Calu3 (cell line): ENCODE results near the gene CEACAM18. TPM values are rescaled to one million over a fixed set of nuclear protein-coding genes. Genes with fewer than 3 reads are reported as not detected.

ENCODE experiments used
- BruUV-seq: library from RNA; stranded (reverse); fragments of 400-500 nt; replicated peaks from 2 replicates; lab custom pipeline; 2021; lab: Mats Ljungman, UMichigan
- CTCF ChIA-PET: fragments of 300-600 bp; sonication (Branson Sonifier 250); formaldehyde crosslinking; loops from one replicate; lab custom pipeline; 2022; ENCODE audit warnings: antibody characterized with exemption; lab: Charles Lee
- DNase-seq: peaks from one replicate; pipeline ENCODE4 v3.0.0; 2022
- H3K27ac Mint-ChIP-seq: one replicate; pipeline ENCODE4 v1.8.0; 2022; ENCODE audit warnings: mixed read lengths; ENCODE audit not compliant: unreplicated experiment
- H3K27me3 Mint-ChIP-seq: one replicate; pipeline ENCODE4 v1.8.0; 2022; ENCODE audit warnings: mixed read lengths; ENCODE audit not compliant: unreplicated experiment
- H3K36me3 Mint-ChIP-seq: one replicate; pipeline ENCODE4 v1.8.0; 2022; ENCODE audit warnings: mild to moderate bottlenecking, moderate library complexity, mixed read lengths; ENCODE audit not compliant: insufficient read depth, unreplicated experiment
- H3K4me1 Mint-ChIP-seq: one replicate; pipeline ENCODE4 v1.8.0; 2022; ENCODE audit warnings: mild to moderate bottlenecking, low read depth, mixed read lengths; ENCODE audit not compliant: unreplicated experiment
- H3K4me3 Mint-ChIP-seq: one replicate; pipeline ENCODE4 v1.8.0; 2022; ENCODE audit warnings: mild to moderate bottlenecking, low read depth, moderate library complexity, mixed read lengths; ENCODE audit not compliant: unreplicated experiment
- H3K9me3 Mint-ChIP-seq: one replicate; pipeline ENCODE4 v1.8.0; 2022; ENCODE audit warnings: low read depth, mixed read lengths; ENCODE audit not compliant: unreplicated experiment
- intact Hi-C: fragments of 100-400 bp; cut with micrococcal nuclease; formaldehyde crosslinking; loops from one replicate; pipeline ENCODE4 v1.10.0; 2022; ENCODE audit not compliant: unreplicated experiment
- total RNA-seq: library from RNA; stranded (reverse); gene quantifications from 2 replicates; pipeline ENCODE4 v1.2.3, GENCODE V29; 2022
- TF ChIP-seq, protein P1 (sequence below): fragments of 200-600 bp; IDR thresholded peaks from one replicate; pipeline ENCODE4 v1.8.0; 2022; ENCODE audit warnings: antibody characterized with exemption; ENCODE audit not compliant: unreplicated experiment

Gene CEACAM18
- total RNA-seq, 1 experiment from 2014 or later = not detected

- Mint-ChIP-seq H3K36me3 (no peaks in the 10 kb centered on the region), H3K9me3 (no peaks in the 10 kb centered on the region)
- CTCF ChIA-PET = interaction anchor here (0.8 kb wide), 1 partner anchor 132 kb away, joined by 3 read pairs; no protein-coding TSS in a partner anchor
These were observed 46.4 kb downstream of the CEACAM18 start for GRCh38 chr19:51524666-51525264.

DNA sequence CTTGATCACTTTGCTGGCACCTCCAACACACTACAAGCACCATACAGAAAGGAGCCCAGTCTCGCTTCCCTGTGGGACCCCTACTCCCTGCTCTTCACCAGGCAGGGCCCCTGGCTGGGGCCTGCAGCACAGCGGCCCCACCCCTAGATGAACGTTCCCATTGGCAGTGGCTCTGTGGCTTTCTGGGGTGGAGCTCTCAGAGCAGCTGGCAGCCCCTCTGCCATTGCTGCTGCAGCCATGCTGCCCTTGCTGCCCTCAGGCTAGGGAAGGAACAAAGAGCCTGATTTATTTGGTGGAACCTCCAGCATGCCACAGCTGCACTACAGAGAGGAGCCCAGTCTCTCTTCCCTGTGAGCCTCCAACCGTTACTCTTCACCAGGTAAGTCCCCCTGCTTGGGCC is 47.3 kb downstream of the CEACAM18 start:
- Mint-ChIP-seq H3K4me1 (no peaks in the 10 kb centered on the region), H3K4me3 (no peak overlapping the region), H3K27ac (no peak overlapping the region), H3K27me3 (peaks cover 76% of the 10 kb centered on the region), H3K36me3 (no peaks in the 10 kb centered on the region), H3K9me3 (no peaks in the 10 kb centered on the region)
- CTCF ChIA-PET = no interaction called here
- TF ChIP-seq, protein P1, sequence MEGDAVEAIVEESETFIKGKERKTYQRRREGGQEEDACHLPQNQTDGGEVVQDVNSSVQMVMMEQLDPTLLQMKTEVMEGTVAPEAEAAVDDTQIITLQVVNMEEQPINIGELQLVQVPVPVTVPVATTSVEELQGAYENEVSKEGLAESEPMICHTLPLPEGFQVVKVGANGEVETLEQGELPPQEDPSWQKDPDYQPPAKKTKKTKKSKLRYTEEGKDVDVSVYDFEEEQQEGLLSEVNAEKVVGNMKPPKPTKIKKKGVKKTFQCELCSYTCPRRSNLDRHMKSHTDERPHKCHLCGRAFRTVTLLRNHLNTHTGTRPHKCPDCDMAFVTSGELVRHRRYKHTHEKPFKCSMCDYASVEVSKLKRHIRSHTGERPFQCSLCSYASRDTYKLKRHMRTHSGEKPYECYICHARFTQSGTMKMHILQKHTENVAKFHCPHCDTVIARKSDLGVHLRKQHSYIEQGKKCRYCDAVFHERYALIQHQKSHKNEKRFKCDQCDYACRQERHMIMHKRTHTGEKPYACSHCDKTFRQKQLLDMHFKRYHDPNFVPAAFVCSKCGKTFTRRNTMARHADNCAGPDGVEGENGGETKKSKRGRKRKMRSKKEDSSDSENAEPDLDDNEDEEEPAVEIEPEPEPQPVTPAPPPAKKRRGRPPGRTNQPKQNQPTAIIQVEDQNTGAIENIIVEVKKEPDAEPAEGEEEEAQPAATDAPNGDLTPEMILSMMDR = no peak
- no peak for DNase-seq
- BruUV-seq = no TSS peak
- intact Hi-C loops = no loop called here

More at GRCh38 chr19:51524666-51525264, 46.4 kb downstream of the CEACAM18 start:
- Mint-ChIP-seq H3K4me1 (no peaks in the 10 kb centered on the region), H3K27me3 (peaks cover 69% of the 10 kb centered on the region), H3K4me3 (no peak overlapping the region), H3K27ac (no peak overlapping the region)
- BruUV-seq = no TSS peak
- DNase-seq = no peak
- TF ChIP-seq, protein P1 = no peak
- intact Hi-C loops = no loop called here

GRCh38 chr19:51529301-51529700 is 51.0 kb downstream of the CEACAM18 start:
- intact Hi-C loops = no loop called here
- no peak for DNase-seq
- no peak overlapping the region for H3K4me3 Mint-ChIP-seq
- peaks cover 87% of the 10 kb centered on the region for H3K27me3 Mint-ChIP-seq
- H3K27ac Mint-ChIP-seq = no peak overlapping the region
- H3K4me1 Mint-ChIP-seq = no peaks in the 10 kb centered on the region
- no peaks in the 10 kb centered on the region for H3K9me3 Mint-ChIP-seq
- TF ChIP-seq, protein P1 = no peak
- BruUV-seq = no TSS peak
- no peaks in the 10 kb centered on the region for H3K36me3 Mint-ChIP-seq
- CTCF ChIA-PET = interaction anchor here (1.0 kb wide), 1 partner anchor 15 kb away, joined by 3 read pairs; no protein-coding TSS in a partner anchor

- Mint-ChIP-seq H3K4me1 (no peaks in the 10 kb centered on the region), H3K9me3 (no peaks in the 10 kb centered on the region), H3K27me3 (peaks cover 100% of the 10 kb centered on the region), H3K36me3 (no peaks in the 10 kb centered on the region), H3K4me3 (no peak overlapping the region), H3K27ac (no peak overlapping the region)
- no peak for DNase-seq
- intact Hi-C loops = no loop called here
- CTCF ChIA-PET = no interaction called here
- TF ChIP-seq, protein P1 = no peak
- no TSS peak for BruUV-seq
These were observed 52.3 kb downstream of the CEACAM18 start for GRCh38 chr19:51530616-51531015.
